ENCODE data around the gene MTMR3.
"Not testable (repeated sequence)": the region's sequence is repeated elsewhere in the genome, so short reads cannot be mapped to it uniquely, and the experiment has no call there.

Gene MTMR3

GRCh38 chr22:29883045-29883774, at the start of gene MTMR3:
TSS of gene MTMR3 (plus strand) at chr22:29883174. CDS start at chr22:29971060, 87,886 bp downstream.
- peak; percentile 79 for DNase-seq

DNA sequence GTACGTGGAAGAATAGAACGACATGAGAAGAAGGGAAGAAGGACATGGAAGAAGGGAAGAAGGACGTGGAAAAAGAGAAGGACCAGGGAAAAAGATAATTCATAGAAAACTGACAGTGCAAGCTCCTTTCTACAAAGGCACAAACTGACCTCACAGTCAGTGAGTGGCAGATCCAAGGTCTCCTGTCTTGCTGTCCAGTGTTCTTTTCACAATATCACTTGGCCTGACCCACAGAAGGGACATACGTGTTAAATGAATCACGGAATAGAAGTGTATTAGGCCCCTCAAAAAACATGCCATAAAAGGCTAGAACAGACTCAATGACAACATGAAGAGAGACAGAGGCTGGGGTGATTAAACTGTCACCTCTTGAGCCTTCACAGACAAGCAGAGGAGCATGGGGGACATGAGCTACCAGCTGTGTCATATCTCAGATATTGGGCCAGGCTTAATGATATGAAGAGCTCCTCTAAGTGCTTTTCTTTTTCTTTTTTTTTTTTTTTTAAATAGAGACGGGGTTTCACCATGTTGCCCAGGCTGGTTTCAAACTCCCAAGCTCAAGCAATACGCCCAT, 49.5 kb upstream of the MTMR3 start:
- no peak for DNase-seq

DNA sequence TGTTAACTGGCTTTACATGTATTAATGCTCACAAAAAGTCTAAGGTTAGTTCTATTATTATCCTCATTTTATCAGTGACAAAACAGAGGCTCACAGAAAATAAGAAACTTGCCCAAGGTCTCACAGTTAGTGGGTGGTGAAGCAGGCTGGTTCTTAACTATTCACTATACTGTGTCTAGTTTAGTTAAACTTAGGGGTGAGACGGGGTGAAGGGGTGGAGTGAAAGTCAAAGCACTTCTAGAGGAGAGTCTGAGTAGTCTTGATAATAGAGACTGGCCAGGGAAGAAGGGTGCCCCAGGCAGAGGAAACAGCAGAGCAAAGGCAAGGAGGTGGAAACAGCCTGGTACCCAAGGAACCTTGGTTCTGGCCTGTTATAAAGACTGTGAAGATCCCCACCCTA, 48.9 kb upstream of the MTMR3 start:
- DNase-seq = no peak

- not testable (repeated sequence) for DNase-seq
Measured at GRCh38 chr22:29836791-29837370, 46.1 kb upstream of the MTMR3 start.

GRCh38 chr22:29837741-29838598, 45.0 kb upstream of the MTMR3 start, which contains the start of gene ASCC2:
TSS of gene ASCC2 (minus strand) at chr22:29838274. CDS start at chr22:29832325, 5,949 bp downstream.
- DNase-seq = peak; percentile 92

- no peak for DNase-seq
Measured at GRCh38 chr22:29838599-29838956, 44.4 kb upstream of the MTMR3 start.

DNA sequence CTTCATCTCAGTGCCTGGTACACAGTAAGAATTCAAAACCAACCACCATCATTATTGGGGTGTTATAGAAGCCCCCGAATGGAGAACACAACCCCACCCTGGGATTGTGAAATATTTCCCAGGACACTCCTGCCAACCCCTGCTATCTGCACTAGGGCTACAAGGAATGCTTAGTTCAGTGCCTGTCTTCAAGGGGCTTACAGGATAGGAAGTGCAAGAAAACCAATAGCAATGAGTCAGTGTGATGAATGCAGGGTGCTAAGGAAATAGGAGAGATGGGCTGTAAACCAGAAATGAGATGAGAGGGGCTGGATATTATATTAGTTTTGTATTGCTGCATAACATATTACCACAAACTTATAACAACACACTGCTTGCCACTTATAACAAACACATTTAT, 43.9 kb upstream of the MTMR3 start:
- no peak for DNase-seq

DNA sequence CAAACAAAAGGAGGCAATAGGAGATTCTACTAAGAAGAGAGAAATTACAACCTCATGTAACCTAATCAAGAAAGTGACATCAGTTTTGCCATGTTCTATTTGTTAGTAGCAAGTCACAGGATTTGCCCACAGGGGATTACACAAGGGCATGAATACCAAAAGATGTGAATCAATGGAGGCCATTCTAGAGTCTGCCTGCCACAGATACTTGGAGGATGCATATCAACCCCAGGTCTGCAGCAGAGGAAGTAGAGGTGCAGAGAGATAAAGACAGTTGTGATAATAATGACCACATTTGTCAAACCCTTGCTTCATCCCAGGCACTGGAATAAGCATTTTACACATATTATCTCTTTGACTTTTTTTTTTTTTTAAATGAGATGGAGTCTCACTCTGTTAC, 42.5 kb upstream of the MTMR3 start:
- no peak for DNase-seq

- DNase-seq = no peak
Measured at GRCh38 chr22:29842172-29842571, 40.8 kb upstream of the MTMR3 start.

GRCh38 chr22:29842740-29843139, 40.2 kb upstream of the MTMR3 start:
- DNase-seq = no peak

GRCh38 chr22:29846290-29846689, 36.7 kb upstream of the MTMR3 start:
- DNase-seq = no peak

GRCh38 chr22:29848111-29848510, 34.9 kb upstream of the MTMR3 start:
- no peak for DNase-seq

GRCh38 chr22:29854432-29854831, 28.5 kb upstream of the MTMR3 start:
- no peak for DNase-seq

GRCh38 chr22:29855611-29856181, 27.3 kb upstream of the MTMR3 start:
- peak; percentile 70 for DNase-seq

DNA sequence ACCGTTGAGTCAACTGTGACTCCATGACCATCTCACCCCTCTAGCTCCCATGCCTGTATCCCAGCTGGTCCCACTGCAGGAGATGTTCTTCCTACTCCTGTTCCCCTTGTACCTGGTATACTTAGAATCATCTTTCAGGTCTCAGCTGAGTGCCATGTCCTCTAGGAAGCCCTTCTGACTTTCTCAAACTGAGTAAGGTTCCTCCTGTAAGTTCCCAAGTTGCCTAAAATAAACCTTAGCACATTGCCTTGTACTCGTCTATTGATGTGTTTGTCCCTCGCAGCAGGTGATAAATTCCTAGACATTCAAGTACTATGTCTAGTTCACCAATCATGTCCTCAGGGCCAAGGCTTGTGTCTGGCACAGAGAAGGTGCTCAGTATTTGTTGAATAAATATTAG, 26.5 kb upstream of the MTMR3 start:
- no peak for DNase-seq

- not testable (repeated sequence) for DNase-seq
Measured at GRCh38 chr22:29859030-29859429, 23.9 kb upstream of the MTMR3 start.

GRCh38 chr22:29860006-29860766, 22.8 kb upstream of the MTMR3 start:
- DNase-seq = no peak

DNA sequence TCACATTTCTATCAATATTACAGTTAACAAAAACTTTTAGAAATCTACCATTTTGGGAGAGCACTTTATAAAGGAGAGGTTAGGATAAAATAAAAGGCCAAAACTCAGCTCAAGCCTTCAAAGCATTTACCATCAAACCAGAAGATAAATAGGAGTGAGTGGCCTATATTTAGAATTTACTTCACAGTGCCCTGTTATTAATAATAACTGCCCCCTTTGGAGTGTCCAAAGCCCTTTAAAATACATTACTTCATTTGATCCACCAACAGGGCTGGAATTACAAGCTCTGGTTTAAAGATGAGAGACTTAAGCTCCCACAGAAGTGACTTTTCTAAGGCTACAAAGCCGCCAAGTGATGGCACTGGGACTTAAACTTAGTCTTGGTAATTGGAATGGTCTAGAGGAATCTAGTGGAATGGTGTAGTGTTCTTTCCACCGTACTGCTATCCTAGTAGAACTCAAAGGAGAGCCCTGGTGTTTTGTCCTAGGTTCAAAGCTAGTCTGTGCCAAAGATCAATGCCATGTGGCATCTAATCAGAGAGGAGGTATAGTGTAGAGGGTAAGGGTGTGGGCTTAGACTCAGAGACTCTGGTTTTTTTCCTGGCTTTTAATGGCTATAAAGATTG, 21.2 kb upstream of the MTMR3 start:
- no peak for DNase-seq

DNA sequence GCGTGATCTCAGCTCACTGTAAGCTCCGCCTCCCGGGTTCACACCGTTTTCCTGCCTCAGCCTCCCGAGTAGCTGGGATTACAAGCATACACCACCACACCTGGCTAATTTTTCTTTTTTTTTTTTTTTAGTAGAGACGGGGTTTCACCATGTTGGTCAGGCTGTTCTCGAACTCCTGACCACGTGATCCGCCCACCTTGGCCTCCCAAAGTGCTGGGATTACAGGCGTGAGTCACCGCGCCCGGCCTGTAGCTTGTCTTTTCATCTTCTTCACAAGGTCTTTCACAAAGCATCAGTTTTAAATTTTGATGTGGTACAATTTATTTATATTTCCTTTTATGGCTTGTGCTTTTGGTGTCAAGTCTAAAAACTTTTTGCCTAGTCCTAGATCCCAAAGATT, 17.4 kb upstream of the MTMR3 start:
- not testable (repeated sequence) for DNase-seq

DNA sequence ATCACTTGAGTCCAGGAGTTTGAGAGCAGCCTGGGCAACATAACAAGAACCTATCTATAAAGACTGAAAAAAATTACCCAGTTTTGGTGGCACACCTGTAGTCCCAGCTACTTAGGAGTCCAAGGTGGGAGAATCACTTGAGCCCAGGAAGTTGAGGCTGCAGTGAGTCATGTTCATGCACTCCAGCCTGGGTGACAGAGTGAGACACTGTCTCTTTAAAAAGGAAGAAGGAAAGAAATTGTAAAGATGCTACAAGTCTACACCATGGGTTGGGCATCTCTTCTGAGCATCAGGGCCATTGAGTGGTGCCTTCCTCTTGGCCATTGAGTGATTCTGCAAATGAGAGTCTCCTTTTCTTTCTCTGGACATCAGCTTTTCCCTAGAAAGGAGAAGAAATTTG, 15.7 kb upstream of the MTMR3 start:
- no peak for DNase-seq

GRCh38 chr22:29867851-29868250, 15.1 kb upstream of the MTMR3 start:
- no peak for DNase-seq

DNA sequence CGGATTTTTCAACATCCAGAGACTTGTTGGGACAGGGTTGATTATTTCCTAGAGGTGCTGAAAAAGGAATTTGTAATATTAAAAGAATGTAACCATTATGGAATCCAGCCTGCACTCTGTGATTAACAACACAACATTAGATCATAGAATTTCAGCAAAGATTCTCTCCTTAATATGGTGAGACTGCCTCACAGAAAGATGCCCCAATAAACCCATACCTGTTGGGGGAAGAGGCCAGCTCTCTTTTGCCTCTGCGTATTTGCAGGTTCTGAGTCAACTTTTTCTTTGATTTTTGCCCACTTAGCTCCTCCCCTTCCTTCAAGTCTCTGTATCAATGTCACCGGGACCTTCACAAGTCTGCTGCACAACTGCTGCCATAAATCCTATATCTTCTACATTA, 12.4 kb upstream of the MTMR3 start:
- no peak for DNase-seq

Measured in NCI-H446 treated with DMSO at 0.1 percent for 48 hours (cell line).